Hindlimb muscle (tissue), 1 donor: ENCODE measurements around the gene HOXD3. TPM values are rescaled to one million over a fixed set of nuclear protein-coding genes. Genes with fewer than 3 reads are reported as not detected.

Experiments
- DNase-seq: peaks from one replicate; pipeline ENCODE4 v3.0.0-alpha.2; 2013
- polyA plus RNA-seq: library from polyadenylated mRNA; unstranded; fragments of 120-200 nt; gene quantifications from one replicate; pipeline ENCODE4 v1.2.1, GENCODE V29; 2013; ENCODE audit not compliant: insufficient read length

HOXD3 gene
- polyA plus RNA-seq, 1 donor = 3.4 TPM

DNA sequence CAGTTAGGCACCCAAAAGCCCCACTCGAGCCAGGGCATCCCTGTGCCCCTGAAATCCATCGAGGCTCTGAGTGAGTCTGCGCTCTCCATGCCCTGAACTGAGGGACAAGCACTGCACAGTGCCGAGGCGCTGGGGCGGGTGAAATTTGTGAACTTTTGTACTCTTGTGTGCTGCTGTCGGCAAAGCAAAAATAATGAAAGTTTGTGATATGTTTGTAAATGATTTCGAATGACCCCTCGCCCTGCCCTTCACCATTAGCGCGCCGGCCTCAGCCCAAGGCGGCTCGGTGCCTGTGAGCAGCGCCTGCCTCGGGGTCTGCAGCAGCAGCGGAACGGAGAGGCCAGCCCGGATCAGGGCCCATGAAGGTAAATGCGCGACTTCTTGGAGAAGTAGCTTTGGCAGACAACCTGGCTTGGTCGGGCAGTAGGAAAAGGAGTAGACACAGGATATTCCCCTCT lies 7.6 kb upstream of the HOXD3 start:
- no peak for DNase-seq

DNA sequence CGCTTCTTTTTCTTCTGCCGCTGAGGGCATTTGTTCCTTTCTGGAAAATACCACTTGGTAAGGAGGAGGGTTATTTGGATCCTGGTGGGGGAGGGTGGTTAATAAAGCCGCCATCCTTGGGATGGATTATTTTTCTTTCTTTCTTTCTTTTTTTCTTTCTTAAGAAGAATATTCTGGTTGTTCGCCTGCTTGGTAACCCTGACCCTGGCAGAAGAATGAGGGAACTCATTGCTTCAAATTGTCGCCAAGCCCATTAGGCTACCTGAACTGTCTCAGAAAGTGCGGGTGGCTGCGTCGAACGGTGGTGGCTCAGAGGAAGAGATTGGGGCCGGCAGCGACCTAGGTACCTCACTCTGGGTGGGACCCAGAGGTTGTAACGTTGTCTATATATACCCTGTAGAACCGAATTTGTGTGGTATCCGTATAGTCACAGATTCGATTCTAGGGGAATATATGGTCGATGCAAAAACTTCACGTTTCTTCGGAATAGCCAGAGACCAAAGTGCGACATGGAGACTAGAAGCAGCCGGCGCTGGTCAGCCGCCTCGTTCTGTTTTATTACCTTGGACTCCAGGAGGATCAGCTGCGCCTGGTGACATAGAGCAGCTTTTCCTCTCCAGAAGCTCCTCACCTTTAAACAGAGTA lies 7.0 kb upstream of the HOXD3 start:
- DNase-seq = no peak

DNA sequence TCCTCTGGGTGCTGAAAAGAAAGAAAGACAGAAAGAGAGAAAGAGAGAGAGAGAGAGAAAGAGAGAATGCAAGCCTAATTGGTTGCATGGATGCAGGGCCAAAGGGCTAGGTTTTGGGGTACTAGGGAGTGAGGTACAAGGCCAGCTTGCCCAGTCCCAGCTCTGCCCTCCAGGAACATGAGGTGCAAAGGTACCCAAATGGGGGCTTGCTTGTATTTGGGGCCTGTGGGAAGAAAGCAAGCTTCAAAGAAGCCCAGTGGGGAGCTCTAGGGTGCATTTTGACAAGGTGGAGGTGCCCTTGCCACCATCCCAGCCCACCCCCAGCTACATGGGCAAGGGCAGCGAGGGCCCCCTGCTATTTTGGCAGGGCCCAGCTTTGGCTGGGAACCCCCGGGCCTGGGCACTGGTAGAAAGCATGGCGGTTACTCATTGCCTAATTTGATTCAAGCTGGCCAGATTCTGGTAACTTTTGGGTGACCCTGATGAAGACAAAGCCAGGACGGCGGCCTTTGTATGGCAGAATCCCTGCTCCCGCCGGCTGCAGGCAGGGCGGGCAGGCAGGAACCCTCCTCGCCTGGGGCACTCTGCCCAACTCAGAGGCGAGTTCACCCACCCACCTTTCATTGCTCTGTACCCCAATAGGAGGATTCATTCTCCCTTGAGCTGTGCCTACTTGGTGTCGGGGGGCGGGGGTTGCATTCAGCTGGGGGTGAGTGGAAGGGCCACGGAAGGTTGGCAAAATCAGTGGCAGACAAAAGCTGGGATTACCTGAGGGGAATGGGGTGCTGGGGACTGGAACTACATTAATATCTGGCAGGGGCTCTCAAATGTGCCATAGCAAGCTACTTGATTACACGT lies 6.3 kb upstream of the HOXD3 start:
- DNase-seq = no peak

GRCh38 chr2:176151442-176152287 lies 5.4 kb upstream of the HOXD3 start, which contains the start of gene HOXD4:
HOXD4 (plus strand) TSS chr2:176151550; CDS start chr2:176151634, 84 bp downstream.
- DNase-seq = no peak

DNA sequence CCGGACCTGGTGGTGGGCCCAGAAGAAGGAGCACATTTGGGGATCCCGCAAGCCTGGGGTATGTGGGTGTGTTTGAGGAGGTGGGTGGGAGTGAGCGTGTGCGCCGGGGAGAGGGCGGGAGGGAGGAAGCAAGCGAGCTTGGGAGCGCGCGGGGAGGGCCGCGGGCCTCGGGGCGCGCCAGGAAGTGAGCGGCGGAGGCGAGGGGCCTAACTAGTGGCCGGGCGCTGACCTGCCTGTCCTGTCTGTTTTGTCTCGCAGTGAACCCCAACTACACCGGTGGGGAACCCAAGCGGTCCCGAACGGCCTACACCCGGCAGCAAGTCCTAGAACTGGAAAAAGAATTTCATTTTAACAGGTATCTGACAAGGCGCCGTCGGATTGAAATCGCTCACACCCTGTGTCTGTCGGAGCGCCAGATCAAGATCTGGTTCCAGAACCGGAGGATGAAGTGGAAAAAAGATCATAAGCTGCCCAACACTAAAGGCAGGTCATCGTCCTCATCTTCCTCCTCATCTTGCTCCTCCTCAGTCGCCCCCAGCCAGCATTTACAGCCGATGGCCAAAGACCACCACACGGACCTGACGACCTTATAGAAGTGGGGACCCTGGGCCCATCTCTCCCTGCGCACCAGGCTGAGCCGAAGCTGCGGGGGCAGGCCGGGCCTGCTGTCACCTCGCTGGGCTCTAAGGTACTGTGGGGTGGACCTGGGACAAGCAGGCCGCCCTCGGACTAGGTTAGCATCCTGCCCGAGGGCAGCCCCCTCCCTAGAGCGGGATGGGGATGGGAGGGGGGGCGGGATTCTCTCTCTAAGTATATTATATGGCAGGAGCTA lies 4.5 kb upstream of the HOXD3 start:
- no peak for DNase-seq

- no peak for DNase-seq
Observed at GRCh38 chr2:176154576-176155252, 2.4 kb upstream of the HOXD3 start.

GRCh38 chr2:176155356-176156044 lies 1.6 kb upstream of the HOXD3 start:
- no peak for DNase-seq

DNA sequence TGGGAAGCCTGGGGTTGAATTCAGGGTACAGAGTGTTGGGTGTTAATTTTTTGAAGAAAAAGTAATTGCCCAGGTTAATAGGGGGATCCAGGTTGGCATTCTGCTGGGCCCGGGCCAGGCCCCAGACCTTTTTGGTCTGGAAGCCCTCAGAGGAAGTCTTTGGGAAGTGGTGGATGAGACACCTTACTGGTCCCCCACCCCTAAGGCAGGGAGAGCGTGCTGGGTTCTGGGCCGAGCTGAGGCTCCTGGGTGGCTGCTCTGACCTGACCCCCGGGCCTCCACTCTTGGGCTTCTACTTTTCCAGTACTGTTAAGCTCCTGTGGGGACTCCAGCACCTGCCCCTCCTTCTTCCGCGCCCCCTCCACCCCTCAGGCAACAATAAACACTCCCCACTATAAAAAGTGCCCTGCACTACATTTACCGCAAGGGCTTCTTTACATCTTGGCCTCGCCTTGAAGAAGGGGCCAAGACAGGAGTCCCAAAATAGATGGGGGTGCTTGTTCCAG lies 753 bp upstream of the HOXD3 start:
- no peak for DNase-seq

DNA sequence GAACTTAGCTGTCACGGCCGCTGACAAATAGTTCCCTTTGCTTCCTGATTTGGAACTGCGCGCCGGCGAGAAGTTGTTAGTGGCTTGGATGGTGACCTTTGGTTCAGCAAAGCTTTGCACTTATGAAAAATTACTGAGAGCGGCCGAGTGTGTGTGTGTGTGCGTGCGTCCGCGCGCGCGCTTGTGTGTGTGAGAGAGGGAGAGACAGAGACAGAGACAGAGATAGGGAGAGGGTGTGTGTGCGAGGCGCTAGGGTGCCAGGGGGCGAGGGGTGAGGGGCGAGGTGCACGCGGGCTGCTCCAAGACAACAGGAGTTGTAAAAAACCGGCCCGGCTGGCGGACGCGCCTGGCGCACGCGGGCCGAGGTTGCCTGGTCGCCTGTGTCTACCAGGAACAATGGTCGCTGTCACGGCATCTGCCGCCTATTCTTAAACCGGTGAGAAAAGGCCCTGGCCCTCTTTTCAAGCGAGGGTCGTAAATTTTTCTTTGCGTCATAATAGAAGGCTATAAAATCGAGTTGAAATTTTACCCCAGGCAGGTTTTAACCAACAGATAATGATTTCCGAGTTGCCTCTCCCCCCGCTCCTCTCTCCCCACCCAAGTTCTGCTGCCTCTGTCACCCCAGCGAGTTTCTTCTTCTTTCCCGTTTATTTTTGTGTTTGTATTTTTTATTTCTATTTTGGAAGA lies 535 bp downstream of the HOXD3 start:
- DNase-seq = no peak

GRCh38 chr2:176158186-176158591 lies 1.1 kb downstream of the HOXD3 start:
- no peak for DNase-seq

GRCh38 chr2:176158855-176159662 lies 2.0 kb downstream of the HOXD3 start:
- DNase-seq = no peak

DNA sequence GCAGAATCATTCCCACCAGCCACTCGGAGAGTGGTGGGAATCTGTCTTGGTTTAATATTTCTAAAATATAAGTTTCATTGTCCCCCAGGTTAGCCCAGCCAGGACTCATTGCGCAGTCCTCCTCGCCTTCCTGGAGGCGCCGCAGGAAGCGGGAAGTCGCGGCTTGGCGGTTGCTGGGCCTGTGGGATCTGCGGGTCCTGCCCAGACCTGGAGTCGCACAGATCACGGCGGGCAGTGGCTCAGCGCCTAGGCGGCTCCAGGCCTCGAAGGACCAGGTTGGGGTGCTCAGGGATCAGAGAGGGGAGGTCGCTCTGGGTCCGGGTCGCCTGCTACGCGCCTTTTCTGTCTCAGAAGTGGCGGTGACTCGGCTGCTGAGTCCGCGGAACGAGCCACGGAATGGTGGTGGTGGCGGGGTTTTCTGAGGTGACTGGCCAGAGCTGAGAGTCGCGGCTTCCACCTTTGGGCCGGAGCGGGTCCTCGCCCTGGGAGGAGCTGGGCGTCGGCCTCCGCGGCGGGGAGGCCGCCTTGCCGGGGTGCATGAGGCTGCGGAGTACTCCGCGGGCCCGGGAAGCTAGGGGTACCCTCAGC lies 2.6 kb downstream of the HOXD3 start:
- DNase-seq = no peak

GRCh38 chr2:176160251-176160985 lies 3.3 kb downstream of the HOXD3 start:
- no peak for DNase-seq

DNA sequence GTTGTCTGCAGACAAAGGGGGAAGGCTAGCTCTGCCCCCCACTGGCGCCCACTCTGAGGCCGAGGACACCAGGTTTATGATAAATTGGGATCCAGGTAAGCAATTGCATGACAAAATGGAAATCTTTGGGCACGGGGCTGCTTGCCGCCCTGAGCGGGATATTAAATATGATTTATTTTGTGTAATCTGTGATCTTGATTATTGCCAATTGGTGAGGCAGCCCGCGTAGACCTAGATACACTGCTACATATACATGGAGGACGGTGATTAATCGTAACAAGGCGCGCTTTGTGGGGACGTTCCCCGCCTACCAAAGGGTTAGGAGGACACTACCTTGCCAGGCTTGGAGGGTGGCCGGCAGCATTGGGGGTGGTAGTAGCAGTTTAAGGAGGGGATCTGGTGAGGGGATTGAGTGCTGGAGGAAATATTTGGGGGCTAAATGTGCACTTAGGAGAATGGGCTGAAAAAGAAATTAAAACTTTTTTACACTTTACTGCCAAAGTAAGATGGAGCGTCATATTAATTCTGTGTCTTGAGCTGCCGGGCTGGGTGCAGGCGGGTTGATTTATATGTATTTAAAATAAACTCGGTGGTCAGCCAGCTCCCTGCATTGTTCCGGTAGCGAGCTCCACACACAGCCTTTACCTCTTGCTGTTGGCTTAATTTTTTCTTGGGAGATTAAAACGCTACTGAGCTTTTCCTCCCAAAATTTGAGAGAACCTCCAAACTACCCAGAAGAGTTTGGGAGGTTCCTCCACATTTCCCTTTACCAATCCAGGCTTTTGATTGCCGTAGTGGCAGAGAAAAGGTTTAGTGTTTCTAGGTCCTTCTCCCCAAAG lies 4.1 kb downstream of the HOXD3 start:
- no peak for DNase-seq

GRCh38 chr2:176161825-176162626 lies 4.9 kb downstream of the HOXD3 start:
- peak; percentile 77 for DNase-seq
